Kidney capillary endothelial cell (primary cell): ENCODE data around the gene UROC1.

ENCODE experiments used
- DNase-seq: peaks from one replicate; pipeline ENCODE4 v3.0.0-alpha.2; 2018; ENCODE audit warnings: low spot score

UROC1 gene

GRCh38 chr3:126517291-126517951, at the start of gene UROC1:
UROC1 (minus strand) TSS chr3:126517773; CDS start chr3:126517719, 54 bp downstream.
- DNase-seq = no peak

- DNase-seq = no peak
These were observed 45.2 kb upstream of the UROC1 start for GRCh38 chr3:126562737-126563276.

- no peak for DNase-seq
These were observed 40.9 kb upstream of the UROC1 start, which contains the start of gene C3orf22 for GRCh38 chr3:126558336-126559071. C3orf22 (minus strand) TSS chr3:126558932; CDS start chr3:126553390, 5,542 bp downstream.

GRCh38 chr3:126557761-126558160, 40.2 kb upstream of the UROC1 start:
- no peak for DNase-seq

- no peak for DNase-seq
These were observed 39.8 kb upstream of the UROC1 start for GRCh38 chr3:126557415-126557745.

- DNase-seq = no peak
These were observed 39.3 kb upstream of the UROC1 start for GRCh38 chr3:126556637-126557414.

GRCh38 chr3:126555795-126556636, 38.4 kb upstream of the UROC1 start:
- DNase-seq = no peak

- no peak for DNase-seq
These were observed 37.3 kb upstream of the UROC1 start for GRCh38 chr3:126554560-126555525.

GRCh38 chr3:126553284-126554084, 35.9 kb upstream of the UROC1 start:
- no peak for DNase-seq

GRCh38 chr3:126552688-126553283, 35.2 kb upstream of the UROC1 start:
- no peak for DNase-seq

- no peak for DNase-seq
These were observed 34.5 kb upstream of the UROC1 start for GRCh38 chr3:126551839-126552687.

GRCh38 chr3:126551121-126551838, 33.7 kb upstream of the UROC1 start:
- DNase-seq = no peak

GRCh38 chr3:126550488-126551051, 33.0 kb upstream of the UROC1 start:
- DNase-seq = no peak

- no peak for DNase-seq
These were observed 32.4 kb upstream of the UROC1 start for GRCh38 chr3:126549861-126550487.

- DNase-seq = no peak
These were observed 31.2 kb upstream of the UROC1 start for GRCh38 chr3:126548556-126549466.

- DNase-seq = no peak
These were observed 30.1 kb upstream of the UROC1 start for GRCh38 chr3:126547721-126548120.
